CD1c-positive myeloid dendritic cell (primary cell): ENCODE data around the gene BTBD1.

ENCODE experiments used
- DNase-seq: peaks from one replicate; pipeline ENCODE4 v3.0.0-alpha.2; 2016; ENCODE audit errors: extremely low spot score

The BTBD1 gene

DNA sequence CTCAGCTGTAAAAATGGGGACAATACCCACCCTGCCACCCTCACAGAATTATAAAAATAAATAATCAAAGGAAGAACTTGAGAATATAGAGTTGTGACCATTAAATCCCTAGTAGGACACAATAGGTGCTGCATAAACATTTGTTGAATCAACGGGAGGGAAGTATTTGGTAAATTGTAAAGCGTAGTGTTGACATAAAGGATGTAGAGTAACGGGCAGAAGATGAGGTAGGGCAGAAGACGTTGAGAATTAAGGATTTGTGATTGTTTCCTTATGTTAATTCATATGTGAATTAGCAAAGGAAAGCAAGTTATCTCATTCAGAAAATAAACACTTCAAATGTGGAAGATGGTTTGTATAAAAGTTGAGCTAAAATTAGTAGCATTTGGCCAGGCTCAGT is 73.9 kb downstream of the BTBD1 start:
- no peak for DNase-seq

DNA sequence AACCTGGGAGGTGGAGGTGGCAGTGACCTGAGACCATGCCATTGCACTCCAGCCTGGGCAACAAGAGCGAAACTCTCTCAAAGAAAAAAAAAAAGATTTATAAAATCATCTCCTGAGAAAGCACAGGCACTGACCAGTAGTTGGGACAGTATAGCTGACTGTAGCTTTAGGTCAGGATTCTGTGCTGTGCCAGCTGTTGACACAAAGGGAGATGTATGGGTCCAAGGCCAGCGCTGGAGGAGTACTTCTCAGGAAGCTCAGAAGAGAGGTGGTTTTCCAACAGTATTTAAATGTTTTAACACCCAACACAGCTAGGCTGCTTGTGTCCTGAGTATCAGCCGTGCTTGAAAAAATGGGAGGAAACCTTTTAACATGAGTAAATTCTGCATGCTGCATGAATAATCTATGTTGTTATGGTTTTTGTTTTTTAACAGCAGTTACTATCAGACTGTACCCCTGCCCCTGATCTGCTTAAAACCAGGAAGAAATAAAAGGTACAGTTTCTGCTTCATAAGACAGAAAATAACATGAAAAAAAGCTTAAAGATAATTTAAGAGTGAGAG is 74.5 kb downstream of the BTBD1 start:
- no peak for DNase-seq

DNA sequence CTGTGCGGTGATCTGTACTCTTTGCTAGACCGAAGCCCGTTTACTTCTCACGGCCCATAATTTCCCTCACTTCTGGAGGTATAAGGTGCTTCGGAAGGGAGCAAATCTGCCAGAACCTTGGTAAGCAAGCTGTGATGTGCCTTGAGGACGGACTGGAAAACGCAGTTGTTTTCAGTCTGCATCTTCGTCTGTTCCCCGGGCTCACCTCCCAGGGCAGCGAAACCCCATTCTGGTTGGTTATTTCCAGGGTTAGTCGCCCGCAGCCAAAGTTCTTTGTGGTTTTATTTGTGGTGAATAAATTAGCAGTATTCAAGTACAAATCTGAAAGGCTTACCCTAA is 80.6 kb downstream of the BTBD1 start:
- peak; percentile 11 for DNase-seq

DNA sequence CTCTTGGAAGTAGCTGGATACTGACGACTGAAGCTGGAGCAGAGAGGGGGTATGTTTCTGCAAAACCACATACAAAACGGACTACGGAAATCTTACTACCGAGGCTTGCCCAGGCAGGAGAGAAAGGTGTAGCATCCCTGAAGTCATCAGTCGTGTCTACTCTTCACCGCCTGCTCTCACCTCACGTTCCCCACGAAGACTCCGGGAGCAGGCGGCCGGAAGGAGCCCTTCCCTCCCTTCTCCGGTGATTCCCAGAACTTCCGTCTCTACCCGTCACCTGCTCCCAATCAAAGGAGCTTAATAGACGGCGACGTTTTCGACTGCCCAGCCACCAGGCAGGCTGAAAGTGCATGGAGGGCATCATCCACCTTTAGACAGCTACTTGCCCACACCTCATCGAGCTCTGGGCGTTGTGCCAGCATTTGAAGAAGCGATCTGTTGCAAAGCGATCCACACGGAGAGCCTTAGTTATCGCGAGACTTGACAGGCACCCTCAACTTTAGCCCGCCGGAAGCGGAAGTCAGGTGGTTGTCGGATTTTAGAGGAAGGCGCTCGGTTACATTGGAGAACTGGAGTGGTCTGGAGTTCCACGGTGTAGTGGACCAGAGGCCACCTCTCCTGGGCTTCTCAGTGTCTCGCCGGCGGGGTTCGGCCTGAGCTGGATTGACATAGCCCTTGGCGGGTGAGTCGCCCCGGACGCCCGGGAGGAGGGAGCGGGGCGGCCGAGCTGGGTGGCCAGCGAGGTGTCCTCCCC is 81.2 kb downstream of the BTBD1 start, which contains the start of gene RAMAC:
RAMAC (plus strand) TSS at position 523 of the 754 bp plus-strand sequence. CDS start 2,809 bp downstream, outside the sequence.
- DNase-seq: peak; percentile 98

DNA sequence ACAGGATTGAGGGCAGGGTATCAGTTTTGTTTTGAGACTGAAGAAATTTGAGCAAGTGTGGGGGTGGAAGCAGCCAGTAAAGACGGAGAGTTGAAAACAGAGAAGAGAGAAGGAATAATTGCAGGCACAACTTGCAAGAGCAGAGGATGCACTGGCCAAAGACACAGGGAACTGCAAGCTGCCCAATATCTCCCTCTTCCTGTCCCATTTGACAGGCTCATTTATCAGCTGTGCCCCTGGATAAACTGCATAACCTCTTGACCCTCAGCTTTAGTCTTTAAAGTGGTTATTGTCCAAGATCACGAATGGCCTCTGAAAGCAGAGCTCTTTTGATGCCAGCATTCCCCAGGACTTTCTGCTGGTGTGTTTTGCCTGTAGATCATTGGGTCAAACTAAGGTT is 86.1 kb downstream of the BTBD1 start:
- DNase-seq: no peak

DNA sequence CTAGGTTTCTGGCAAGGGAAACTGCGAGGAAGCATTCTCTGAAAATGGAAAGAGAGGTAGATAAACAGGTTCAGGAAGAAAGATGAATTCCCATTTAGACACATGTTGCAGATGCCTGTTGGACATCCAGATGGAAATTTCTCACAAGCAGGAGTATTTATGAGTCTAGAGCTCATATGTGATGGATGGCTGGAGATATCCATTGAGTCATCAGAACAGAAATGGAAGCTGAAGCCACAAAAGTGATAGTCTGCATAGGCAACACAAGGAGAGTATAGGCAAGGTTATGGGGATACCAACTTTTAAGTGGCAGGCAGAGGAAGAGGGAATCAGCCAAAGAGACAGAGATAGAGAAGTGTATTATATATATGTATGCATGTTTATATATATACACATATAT is 87.3 kb downstream of the BTBD1 start:
- DNase-seq: no peak

DNA sequence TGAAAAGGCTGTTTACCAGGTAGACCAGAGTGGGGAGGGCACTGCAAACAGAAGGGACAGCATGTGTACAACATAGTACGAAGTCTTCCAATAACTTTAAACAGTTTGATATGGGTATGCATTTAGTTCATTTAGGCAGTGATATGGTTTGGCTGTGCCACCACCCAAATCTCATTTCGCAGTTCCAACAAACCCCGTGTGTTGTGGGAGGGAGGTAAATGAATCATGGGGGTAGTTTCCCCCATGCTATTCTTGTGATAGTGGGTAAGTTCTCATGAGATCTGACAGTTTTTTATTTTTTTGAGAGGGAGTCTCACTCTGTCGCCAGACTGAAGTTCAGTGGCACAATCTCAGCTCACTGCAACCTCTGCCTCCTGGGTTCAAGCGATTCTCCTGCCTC is 88.6 kb downstream of the BTBD1 start:
- no peak for DNase-seq

DNA sequence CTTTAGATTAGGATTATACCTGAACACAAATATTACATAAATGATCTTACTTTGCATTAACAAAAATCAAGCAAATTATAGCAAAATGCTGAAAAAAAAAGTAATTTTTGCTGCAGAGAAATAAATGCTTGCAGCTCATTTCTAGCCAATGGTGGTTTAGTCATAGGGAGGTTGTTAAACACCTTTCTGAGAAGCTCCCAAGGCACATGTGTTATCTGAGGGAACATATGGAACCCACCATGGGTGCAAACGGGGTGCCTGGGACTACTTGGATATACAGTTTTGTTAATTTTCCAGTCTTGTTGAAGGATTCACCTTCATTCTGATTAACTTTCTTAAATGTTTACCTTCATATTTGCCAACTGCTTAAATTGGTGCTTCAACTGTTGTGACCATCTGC is 90.0 kb downstream of the BTBD1 start:
- DNase-seq: no peak

DNA sequence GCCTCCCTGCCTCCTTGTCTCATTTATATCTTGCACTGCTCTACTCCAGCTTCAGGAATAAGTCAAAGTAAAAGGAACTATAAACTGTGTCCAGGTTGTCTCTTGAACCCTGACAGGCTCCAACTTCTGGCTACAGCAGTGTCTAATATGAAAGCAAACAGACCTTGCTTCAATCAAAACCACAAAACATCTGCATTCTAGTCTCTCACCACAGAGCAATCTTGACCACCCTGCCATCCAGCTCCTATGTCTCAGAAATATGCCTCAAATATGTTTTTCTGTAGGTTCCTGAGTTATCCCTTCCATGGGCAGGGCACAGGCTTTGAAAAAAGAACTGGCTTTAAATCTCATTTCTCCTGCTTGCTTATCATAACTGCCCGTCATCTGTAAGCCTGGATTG is 94.1 kb downstream of the BTBD1 start:
- no peak for DNase-seq

DNA sequence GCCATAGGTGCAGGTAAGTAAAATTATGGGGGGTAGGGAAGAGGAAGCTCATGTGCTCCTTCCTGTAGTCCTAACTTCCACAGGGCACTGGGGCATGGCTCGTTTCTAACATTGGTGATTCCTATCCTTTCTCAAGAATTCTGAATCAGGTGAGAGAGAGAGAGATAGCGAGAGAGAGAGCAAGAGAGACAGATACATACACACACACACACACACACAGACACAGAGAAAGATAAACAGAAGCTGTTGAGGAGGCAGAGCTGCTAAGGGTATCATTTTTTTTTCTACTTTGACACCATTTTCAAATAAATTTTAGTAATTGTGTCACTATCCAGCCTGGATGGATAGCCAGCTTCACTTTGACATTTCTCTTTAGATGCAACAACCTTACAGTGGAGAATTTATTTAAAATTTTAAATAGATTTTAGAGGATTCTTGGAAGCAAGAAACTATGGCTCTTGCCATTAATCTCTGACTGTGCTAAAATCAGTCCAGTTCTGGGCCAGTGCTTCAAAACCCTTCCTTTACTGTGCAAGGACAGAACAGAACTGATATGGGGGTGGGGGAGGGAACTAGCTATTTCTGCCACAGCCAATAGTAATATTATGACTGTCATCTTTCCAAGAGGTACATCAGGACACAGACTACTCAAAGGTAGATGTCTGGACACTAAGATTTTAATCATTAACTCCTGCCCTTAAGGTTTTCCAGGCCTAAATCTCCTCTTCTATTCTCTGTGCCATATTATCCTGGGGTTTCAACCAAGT is 95.7 kb downstream of the BTBD1 start:
- DNase-seq: no peak

DNA sequence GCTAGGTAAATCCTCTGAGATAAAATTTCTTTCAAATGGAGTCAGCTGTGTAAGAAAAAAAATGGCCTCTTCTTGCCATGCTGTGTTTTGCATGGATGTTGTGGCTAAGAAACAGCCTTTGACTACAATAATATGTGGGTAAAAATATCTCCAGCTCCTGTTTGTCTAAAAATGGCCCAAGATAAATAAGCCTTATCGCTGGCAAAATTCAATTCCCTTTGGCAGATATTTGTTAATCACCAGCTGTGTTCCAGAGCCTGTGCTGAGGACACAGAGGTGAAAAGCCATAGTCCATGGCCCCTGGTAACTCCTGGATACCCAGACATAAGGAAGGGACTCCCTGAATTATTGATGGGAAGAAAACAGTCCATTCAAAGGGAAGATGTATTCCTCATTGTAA is 96.4 kb downstream of the BTBD1 start:
- no peak for DNase-seq

DNA sequence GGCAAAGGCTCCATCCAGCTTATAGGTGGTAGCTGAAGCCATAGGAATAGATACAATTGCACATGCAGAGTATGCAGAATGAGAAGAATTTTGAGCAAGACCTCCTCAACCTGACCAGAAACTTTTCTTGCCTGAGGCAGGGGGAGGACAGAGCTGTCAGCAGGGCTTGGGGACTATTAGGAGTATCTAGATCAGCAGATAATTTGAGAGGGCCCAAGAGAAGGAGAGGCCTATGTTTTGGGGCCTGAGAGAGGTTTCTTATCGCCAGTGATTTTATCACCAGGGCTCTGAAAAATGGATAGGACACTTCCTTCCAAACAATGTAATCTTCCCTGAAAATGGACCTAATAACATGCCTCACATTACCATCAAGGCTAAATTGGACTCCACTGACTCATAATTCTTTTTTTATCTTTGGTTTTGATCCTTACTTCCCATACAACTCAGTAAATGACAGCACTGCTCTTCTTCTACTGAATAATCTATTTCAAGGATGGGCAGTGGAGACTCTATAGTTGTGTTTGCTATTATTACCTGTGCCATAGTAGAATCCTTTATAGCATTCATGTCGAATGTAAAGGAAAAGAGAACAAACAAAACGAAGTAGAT is 96.9 kb downstream of the BTBD1 start:
- no peak for DNase-seq

DNA sequence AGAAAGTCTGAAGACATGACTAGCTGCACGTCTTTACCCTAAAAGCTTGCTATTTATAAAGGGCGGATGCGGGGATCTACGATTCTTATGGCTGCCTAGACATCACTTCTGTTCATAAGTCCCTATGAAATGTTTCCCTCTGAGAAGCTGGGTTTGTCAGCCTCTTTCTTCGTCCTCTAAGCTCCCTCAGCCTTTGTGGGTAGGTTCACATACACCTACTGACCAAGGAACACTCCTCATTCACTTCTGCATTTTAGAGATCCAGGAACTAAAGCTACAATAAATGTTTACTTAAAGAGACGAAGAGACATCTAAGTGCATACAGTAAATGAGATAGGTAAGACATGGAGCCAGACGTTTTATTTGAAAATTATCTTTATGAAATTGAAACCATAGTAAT is 97.7 kb downstream of the BTBD1 start:
- DNase-seq: peak; percentile 27

DNA sequence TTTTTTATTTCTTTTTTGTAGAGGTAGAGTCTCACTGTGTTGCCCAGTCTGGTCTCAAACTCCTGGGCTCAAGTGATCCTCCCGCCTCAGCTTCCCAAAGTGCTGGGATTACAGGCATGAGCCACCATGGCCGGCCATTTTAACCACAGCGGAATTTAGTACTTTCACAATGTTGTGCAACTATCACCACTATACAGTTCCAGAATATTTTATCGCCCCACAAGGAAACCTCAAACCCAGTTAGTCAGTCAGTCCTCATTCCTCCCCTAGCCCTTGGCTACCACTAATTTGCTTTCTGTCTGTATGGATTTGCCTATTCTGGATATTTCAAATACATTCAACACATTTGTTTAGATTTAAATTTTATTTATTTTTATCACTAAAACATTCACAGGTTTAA is 99.0 kb downstream of the BTBD1 start:
- peak; percentile 21 for DNase-seq

DNA sequence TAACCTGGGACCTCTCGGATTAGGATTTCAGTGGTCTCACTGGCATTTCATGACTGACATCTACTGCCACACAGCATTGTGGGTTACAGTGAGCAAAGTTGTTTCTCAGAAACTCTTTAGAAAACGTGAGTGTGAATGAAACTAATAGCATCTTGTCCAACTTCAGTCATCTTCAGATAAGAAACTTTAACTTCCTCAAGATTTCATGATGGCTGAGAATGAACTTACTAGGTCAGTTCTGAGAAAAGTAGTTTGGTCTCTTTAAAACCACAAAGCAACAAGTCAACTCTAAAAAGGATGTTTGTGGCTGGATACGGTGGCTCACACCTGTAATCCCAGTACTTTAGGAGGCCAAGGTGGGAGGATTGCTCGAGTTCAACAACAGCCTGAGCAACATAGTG is 100.4 kb downstream of the BTBD1 start:
- no peak for DNase-seq
